CD4-positive, alpha-beta T cell treated with Interleukin-6 at 100 ng/mL for 8 hours (primary cell): ENCODE results near the gene FBXO15.

Source experiments
- DNase-seq: peaks from one replicate; pipeline ENCODE4 v3.0.0-alpha.2; 2020; ENCODE audit warnings: mixed read lengths, low spot score

Gene FBXO15

GRCh38 chr18:74147779-74148542, at the start of gene FBXO15, which contains the start of gene TIMM21:
Gene FBXO15, minus strand, starts transcription at chr18:74147834. Its CDS starts 49 bp downstream, at chr18:74147785.
Gene TIMM21, plus strand, starts transcription at chr18:74148523. Its CDS starts 286 bp downstream, at chr18:74148809.
- DNase-seq = peak; percentile 96

- DNase-seq = peak; percentile 63
These were observed 48.8 kb upstream of the FBXO15 start for GRCh38 chr18:74196220-74197119.

GRCh38 chr18:74194691-74195090, 47.1 kb upstream of the FBXO15 start:
- DNase-seq = no peak

GRCh38 chr18:74191577-74191976, 43.9 kb upstream of the FBXO15 start:
- no peak for DNase-seq

GRCh38 chr18:74190086-74190485, 42.5 kb upstream of the FBXO15 start:
- DNase-seq = no peak

GRCh38 chr18:74186661-74187060, 39.0 kb upstream of the FBXO15 start:
- DNase-seq = no peak

GRCh38 chr18:74185860-74186259, 38.2 kb upstream of the FBXO15 start:
- no peak for DNase-seq

GRCh38 chr18:74184875-74185274, 37.2 kb upstream of the FBXO15 start:
- no peak for DNase-seq

GRCh38 chr18:74183130-74183529, 35.5 kb upstream of the FBXO15 start:
- DNase-seq = no peak

- no peak for DNase-seq
These were observed 34.7 kb upstream of the FBXO15 start for GRCh38 chr18:74182335-74182734.

GRCh38 chr18:74179623-74180199, 32.1 kb upstream of the FBXO15 start:
- no peak for DNase-seq

- no peak for DNase-seq
These were observed 31.2 kb upstream of the FBXO15 start for GRCh38 chr18:74178884-74179283.

GRCh38 chr18:74175658-74176057, 28.0 kb upstream of the FBXO15 start:
- DNase-seq = no peak

- DNase-seq = no peak
These were observed 25.8 kb upstream of the FBXO15 start for GRCh38 chr18:74173434-74173750.

- DNase-seq = no peak
These were observed 25.2 kb upstream of the FBXO15 start for GRCh38 chr18:74172697-74173433.

- DNase-seq = no peak
These were observed 24.4 kb upstream of the FBXO15 start for GRCh38 chr18:74171910-74172606.

GRCh38 chr18:74166386-74166785, 18.8 kb upstream of the FBXO15 start:
- no peak for DNase-seq

GRCh38 chr18:74163019-74163660, 15.5 kb upstream of the FBXO15 start:
- no peak for DNase-seq

- no peak for DNase-seq
These were observed 7.6 kb upstream of the FBXO15 start for GRCh38 chr18:74155276-74155675.

- no peak for DNase-seq
These were observed 7.1 kb upstream of the FBXO15 start for GRCh38 chr18:74154716-74155115.

GRCh38 chr18:74153793-74154192, 6.2 kb upstream of the FBXO15 start:
- no peak for DNase-seq
